Stomach (tissue), 4 donors: ENCODE data around the gene ANKRD18A.

Experiments used
- CTCF ChIP-seq, 7 experiments: fragments of 450-650 bp in 4 of 7; fragments of 200-600 bp in 3 of 7; sonication (generic) in 3 of 7; IDR thresholded peaks; one replicate each; pipeline ENCODE4 v1.5.1; 2016 to 2019; ENCODE audit warnings: antibody characterized with exemption in 7 of 7, control low read depth in 2 of 7, mild to moderate bottlenecking in 1 of 7
- EP300 ChIP-seq: sonication (generic); formaldehyde crosslinking; IDR thresholded peaks from one replicate; pipeline ENCODE4 v1.6.1; 2017; ENCODE audit warnings: antibody characterized with exemption

GRCh38 chr9:38629511-38629910, 9.1 kb upstream of the ANKRD18A start:
- TF ChIP-seq CTCF (IDR thresholded peaks at IDR 0.05), result no peak
- TF ChIP-seq EP300, result no peak
